Omental fat pad (tissue), 4 donors: ENCODE data around the gene CCNY. TPM values are rescaled to one million over a fixed set of nuclear protein-coding genes. Genes with fewer than 3 reads are reported as not detected.

Experiments
- ATAC-seq: fragments of 150-250 bp; one replicate; pipeline ENCODE4 v1.9.1; 2016; ENCODE audit warnings: mild to moderate bottlenecking, moderate library complexity; ENCODE audit not compliant: low FRiP score
- DNase-seq: peaks from one replicate; pipeline ENCODE4 v3.0.0-alpha.2; 2019; ENCODE audit warnings: low spot score
- CTCF ChIP-seq, 3 donors: fragments of 450-650 bp; IDR thresholded peaks; one replicate each; pipeline ENCODE4 v1.5.1; 2016 to 2017; ENCODE audit warnings: antibody characterized with exemption in 3 of 3, mild to moderate bottlenecking in 3 of 3, moderate library complexity in 2 of 3
- total RNA-seq, 4 donors: library from RNA; depleted of rRNA; stranded (reverse); fragments of >200 nt; gene quantifications; one replicate each; pipeline ENCODE4 v1.1.0, GENCODE V29; 2016

CCNY gene
- total RNA-seq, 4 donors from 2014 or later = 38.6 to 49.5 (median 47.2) TPM

GRCh38 chr10:35365994-35366393 lies 29.7 kb downstream of the CCNY start:
- ATAC-seq = no peak
- TF ChIP-seq CTCF (IDR thresholded peaks at IDR 0.05) = no peak
- no peak for DNase-seq

- no peak for ATAC-seq
- no peak for TF ChIP-seq CTCF (IDR thresholded peaks at IDR 0.05)
Measured at GRCh38 chr10:35367107-35367859, 31.0 kb downstream of the CCNY start.

GRCh38 chr10:35367982-35368381 lies 31.7 kb downstream of the CCNY start:
- no peak for DNase-seq
- TF ChIP-seq CTCF (IDR thresholded peaks at IDR 0.05) = no peak
- ATAC-seq = no peak

More at GRCh38 chr10:35367107-35367859, 31.0 kb downstream of the CCNY start:
- no peak for DNase-seq

- no peak for ATAC-seq
- TF ChIP-seq CTCF (IDR thresholded peaks at IDR 0.05) = no peak
- DNase-seq = no peak
Measured at GRCh38 chr10:35368485-35369048, 32.3 kb downstream of the CCNY start.

- DNase-seq (no peak), ATAC-seq (no peak)
- no peak for TF ChIP-seq CTCF (IDR thresholded peaks at IDR 0.05)
Measured at GRCh38 chr10:35369049-35369611, 32.8 kb downstream of the CCNY start.

GRCh38 chr10:35371731-35372130 lies 35.4 kb downstream of the CCNY start:
- TF ChIP-seq CTCF (IDR thresholded peaks at IDR 0.05) = no peak
- DNase-seq = no peak
- ATAC-seq = no peak
